ENCODE measurements around the gene COX7B2. TPM values are rescaled to one million over a fixed set of nuclear protein-coding genes. Genes with fewer than 3 reads are reported as not detected.

Gene COX7B2
- total and polyA plus RNA-seq, 2 donors (not counting 1 experiment from before 2014, with no cell fraction given), result not detected

DNA sequence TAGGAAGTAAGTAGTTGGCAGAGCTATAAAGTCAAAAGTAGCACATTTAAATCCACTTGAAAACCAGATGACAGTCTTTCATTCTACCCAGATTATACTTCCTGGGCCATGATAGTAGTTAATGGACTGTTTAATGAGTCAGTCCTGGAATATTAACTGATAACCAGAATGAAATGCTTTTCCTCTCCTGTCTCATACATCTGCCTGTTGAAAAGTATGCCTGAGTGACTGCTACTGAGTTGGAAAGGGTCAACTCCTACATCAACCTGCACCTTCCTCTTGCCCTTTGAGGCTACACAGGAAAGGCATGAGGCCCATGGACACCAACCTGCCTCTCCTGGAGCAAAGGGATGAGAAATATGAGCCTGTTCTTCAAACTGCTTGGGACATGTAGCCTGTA is 36.0 kb upstream of the COX7B2 start:
- H3K27me3 Mint-ChIP-seq, result no peaks in the 10 kb centered on the region

DNA sequence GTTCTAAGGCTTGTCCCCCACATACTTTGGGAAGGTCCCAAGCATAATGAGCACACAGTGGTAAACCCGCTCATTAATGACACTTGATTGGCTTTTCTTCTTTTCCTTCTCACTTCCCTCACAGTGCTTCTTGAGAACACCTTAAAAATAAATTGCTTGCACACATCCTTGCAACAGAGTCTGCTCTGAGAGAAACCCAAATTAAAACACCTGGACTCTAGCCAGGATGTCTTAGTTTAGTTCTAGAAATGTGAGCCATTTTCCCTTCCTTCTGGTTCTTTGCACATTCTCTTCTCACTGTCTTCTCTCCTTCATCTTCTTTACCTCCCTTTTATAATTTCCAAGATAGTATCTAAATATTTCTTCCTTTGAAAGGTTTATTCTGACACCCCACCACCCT is 35.3 kb upstream of the COX7B2 start:
- Histone ChIP-seq H3K79me2 (ENCODE audit: control insufficient read depth, insufficient read depth, low read length) (no peaks in the 10 kb centered on the region), H2AFZ (ENCODE audit: insufficient read depth, low read depth, low read length, poor library complexity, severe bottlenecking) (no peak overlapping the region), H3K27me3 (replicated peaks in 1 of 4; ENCODE audit: control extremely low read depth in 1 of 4, control insufficient read depth in 3 of 4, insufficient read depth in 4 of 4, low read length in 3 of 4) (no peaks in the 10 kb centered on the region), H4K20me1 (ENCODE audit: control insufficient read depth, insufficient read depth, low read length, poor library complexity, severe bottlenecking) (no peaks in the 10 kb centered on the region), H3K36me3 (replicated peaks in 1 of 2; ENCODE audit: control extremely low read depth in 1 of 2, control insufficient read depth in 1 of 2, extremely low read depth in 1 of 2, insufficient read depth in 2 of 2, low read length in 1 of 2) (no peaks in the 10 kb centered on the region), H3K27ac (ENCODE audit: low read length in 2 of 2) (no peak overlapping the region), H3K4me2 (replicated peaks; ENCODE audit: low read depth, low read length, poor library complexity, severe bottlenecking) (no peak overlapping the region), H3K4me3 (ENCODE audit: control extremely low read depth in 1 of 5, extremely low read depth in 1 of 5, insufficient read depth in 1 of 5, low read depth in 2 of 5, low read length in 4 of 5) (no peak overlapping the region), H3K4me1 (ENCODE audit: control insufficient read depth in 2 of 2, insufficient read depth in 2 of 2, low read length in 2 of 2) (no peaks in the 10 kb centered on the region), H3K9me3 (ENCODE audit: control extremely low read depth in 1 of 3, control insufficient read depth in 2 of 3, insufficient read depth in 1 of 3, low read length in 2 of 3) (no peaks in the 10 kb centered on the region), H3K9ac (ENCODE audit: low read length) (no peak overlapping the region)
- Mint-ChIP-seq H3K4me3 (no peak overlapping the region), H3K27ac (no peak overlapping the region), H3K27me3 (no peaks in the 10 kb centered on the region), H3K4me1 (no peaks in the 10 kb centered on the region), H3K9me3 (ENCODE audit: insufficient read depth) (no peaks in the 10 kb centered on the region)
- TF ChIP-seq CTCF (IDR thresholded peaks at IDR 0.05) (no peak), EZH2 (IDR thresholded peaks at IDR 0.05; ENCODE audit: borderline replicate concordance, insufficient read depth, low read depth, low read length, poor library complexity, severe bottlenecking) (no peak)
- POLR2A ChIA-PET, result no interaction called here
- 100% methylated on average over 1 of the region's 1 CpG for WGBS (ENCODE audit: insufficient coverage)
- no peak for ATAC-seq (ENCODE audit: low read depth)
- CTCF ChIA-PET, result no interaction called here
- intact Hi-C loops (cut with micrococcal nuclease), result no loop called here
- DNase-seq, result no peak

More for the DNA sequence above, 36.0 kb upstream of the COX7B2 start:
- POLR2A ChIA-PET, result no interaction called here
- no peaks in the 10 kb centered on the region for H3K79me2 ChIP-seq (ENCODE audit: control insufficient read depth, insufficient read depth, low read length)
- H3K4me3 ChIP-seq (ENCODE audit: control extremely low read depth in 1 of 5, extremely low read depth in 1 of 5, insufficient read depth in 1 of 5, low read depth in 2 of 5, low read length in 4 of 5), result no peak overlapping the region
- no peak for DNase-seq
- no peak overlapping the region for H3K4me2 ChIP-seq (replicated peaks; ENCODE audit: low read depth, low read length, poor library complexity, severe bottlenecking)
- no peaks in the 10 kb centered on the region for H3K4me1 ChIP-seq (ENCODE audit: control insufficient read depth in 2 of 2, insufficient read depth in 2 of 2, low read length in 2 of 2)
- H3K9ac ChIP-seq (ENCODE audit: low read length), result no peak overlapping the region
- no peaks in the 10 kb centered on the region for H4K20me1 ChIP-seq (ENCODE audit: control insufficient read depth, insufficient read depth, low read length, poor library complexity, severe bottlenecking)
- ATAC-seq (ENCODE audit: low read depth), result no peak
- no peak for TF ChIP-seq CTCF (IDR thresholded peaks at IDR 0.05)
- no peak for TF ChIP-seq EZH2 (IDR thresholded peaks at IDR 0.05; ENCODE audit: borderline replicate concordance, insufficient read depth, low read depth, low read length, poor library complexity, severe bottlenecking)
- no peak overlapping the region for H3K27ac ChIP-seq (ENCODE audit: low read length in 2 of 2)
- CTCF ChIA-PET, result no interaction called here
- intact Hi-C loops (cut with micrococcal nuclease), result no loop called here
- no peak overlapping the region for H3K4me3 Mint-ChIP-seq
- H2AFZ ChIP-seq (ENCODE audit: insufficient read depth, low read depth, low read length, poor library complexity, severe bottlenecking), result no peak overlapping the region
- H3K4me1 Mint-ChIP-seq, result no peaks in the 10 kb centered on the region
- no peaks in the 10 kb centered on the region for H3K9me3 Mint-ChIP-seq (ENCODE audit: insufficient read depth)
- no peaks in the 10 kb centered on the region for H3K36me3 ChIP-seq (replicated peaks in 1 of 2; ENCODE audit: control extremely low read depth in 1 of 2, control insufficient read depth in 1 of 2, extremely low read depth in 1 of 2, insufficient read depth in 2 of 2, low read length in 1 of 2)
- H3K27ac Mint-ChIP-seq, result no peak overlapping the region
- H3K27me3 ChIP-seq (replicated peaks in 1 of 4; ENCODE audit: control extremely low read depth in 1 of 4, control insufficient read depth in 3 of 4, insufficient read depth in 4 of 4, low read length in 3 of 4), result no peaks in the 10 kb centered on the region
- H3K9me3 ChIP-seq (ENCODE audit: control extremely low read depth in 1 of 3, control insufficient read depth in 2 of 3, insufficient read depth in 1 of 3, low read length in 2 of 3), result no peaks in the 10 kb centered on the region

Data from B cell (primary cell).